Measurements from ENCODE around the gene TMEM201.

TMEM201 gene

DNA sequence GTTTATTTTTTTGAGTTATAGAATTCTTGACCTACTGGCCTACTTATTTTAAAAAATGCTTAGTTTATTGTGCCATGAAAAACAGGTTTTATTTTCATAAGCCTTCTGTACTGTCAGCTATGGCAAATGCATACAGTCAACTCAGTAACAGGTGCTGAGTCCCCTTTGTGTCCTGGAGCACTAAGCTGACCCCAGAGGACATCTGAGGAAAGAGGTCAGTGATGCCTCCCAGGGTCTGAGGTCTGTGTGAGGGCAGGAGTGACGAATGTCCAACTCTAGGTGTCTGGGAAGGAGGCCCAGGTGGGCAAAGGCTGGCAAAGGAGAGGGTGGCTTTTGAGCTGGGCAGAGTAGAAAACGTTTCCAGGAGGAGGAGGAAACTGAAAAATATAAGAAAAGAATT is 7.8 kb upstream of the TMEM201 start:
- TF ChIP-seq, protein P1, sequence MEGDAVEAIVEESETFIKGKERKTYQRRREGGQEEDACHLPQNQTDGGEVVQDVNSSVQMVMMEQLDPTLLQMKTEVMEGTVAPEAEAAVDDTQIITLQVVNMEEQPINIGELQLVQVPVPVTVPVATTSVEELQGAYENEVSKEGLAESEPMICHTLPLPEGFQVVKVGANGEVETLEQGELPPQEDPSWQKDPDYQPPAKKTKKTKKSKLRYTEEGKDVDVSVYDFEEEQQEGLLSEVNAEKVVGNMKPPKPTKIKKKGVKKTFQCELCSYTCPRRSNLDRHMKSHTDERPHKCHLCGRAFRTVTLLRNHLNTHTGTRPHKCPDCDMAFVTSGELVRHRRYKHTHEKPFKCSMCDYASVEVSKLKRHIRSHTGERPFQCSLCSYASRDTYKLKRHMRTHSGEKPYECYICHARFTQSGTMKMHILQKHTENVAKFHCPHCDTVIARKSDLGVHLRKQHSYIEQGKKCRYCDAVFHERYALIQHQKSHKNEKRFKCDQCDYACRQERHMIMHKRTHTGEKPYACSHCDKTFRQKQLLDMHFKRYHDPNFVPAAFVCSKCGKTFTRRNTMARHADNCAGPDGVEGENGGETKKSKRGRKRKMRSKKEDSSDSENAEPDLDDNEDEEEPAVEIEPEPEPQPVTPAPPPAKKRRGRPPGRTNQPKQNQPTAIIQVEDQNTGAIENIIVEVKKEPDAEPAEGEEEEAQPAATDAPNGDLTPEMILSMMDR (IDR thresholded peaks at IDR 0.05; ENCODE audit: borderline replicate concordance, insufficient read depth, low read depth, low read length): no peak
- no peak overlapping the region for H3K4me3 ChIP-seq (ENCODE audit: low read depth, low read length)

DNA sequence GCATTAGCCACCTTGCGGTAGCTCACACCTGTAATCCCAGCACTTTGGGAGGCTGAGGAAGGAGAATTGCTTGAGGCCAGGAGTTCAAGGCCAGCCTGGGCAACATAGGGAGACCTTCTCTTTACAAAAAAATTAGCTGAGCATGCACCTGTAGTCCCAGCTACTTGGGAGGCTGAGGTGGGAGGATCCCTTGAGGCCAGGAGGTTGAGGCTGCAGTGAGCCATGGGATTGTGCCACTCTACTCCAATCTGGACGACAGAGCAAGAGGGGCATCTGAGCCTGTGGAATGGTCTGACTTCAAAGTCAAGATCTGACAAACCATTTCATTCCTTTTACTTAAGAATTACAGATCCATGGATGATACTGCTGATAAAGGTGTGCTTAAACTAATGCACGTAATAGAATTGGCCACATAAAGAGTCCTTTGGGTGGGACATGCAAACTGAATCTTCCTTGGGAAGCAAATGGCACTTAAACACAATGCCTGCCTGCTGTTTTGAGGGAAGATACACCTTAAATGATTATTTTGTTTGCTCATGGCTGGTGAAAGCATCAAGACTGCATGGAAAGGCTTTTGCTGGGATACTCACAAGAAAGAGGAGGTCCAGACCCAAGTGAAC is 2.5 kb upstream of the TMEM201 start:
- H3K4me3 ChIP-seq (ENCODE audit: low read depth, low read length): no peak overlapping the region
- TF ChIP-seq, protein P1 (IDR thresholded peaks at IDR 0.05; ENCODE audit: borderline replicate concordance, insufficient read depth, low read depth, low read length): no peak

DNA sequence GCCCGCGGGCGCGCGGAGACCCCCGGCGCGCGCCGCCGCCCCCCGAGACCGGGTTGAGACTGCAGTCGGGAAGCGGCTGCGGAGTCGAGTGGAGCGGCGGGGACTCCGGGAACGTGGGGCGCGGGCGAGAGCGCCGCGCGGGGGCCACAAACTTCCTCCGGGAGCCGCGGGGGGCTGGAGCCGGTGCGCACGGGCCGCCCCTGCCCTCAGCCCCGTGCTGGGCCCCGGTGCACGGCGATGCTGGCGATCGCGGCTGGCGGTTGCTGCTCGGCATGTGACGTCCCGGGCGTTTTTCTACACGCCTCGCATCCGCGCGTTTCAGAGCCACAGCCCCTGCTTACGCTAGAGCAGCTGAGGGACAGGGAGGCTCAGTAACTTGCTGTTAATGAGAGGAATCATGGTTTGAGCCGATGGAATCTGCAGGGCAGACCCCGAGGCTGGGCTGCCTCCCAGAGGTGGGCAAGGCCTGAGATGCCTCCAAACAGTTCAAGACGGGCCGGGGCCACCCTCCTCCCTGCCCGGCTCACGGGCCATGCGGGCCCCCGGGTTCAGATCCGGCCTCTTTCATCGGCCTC is 520 bp downstream of the TMEM201 start:
- TF ChIP-seq, protein P1 (IDR thresholded peaks at IDR 0.05; ENCODE audit: borderline replicate concordance, insufficient read depth, low read depth, low read length): no peak
- peak overlapping the region; percentile 80 for H3K4me3 ChIP-seq (ENCODE audit: low read depth, low read length)

DNA sequence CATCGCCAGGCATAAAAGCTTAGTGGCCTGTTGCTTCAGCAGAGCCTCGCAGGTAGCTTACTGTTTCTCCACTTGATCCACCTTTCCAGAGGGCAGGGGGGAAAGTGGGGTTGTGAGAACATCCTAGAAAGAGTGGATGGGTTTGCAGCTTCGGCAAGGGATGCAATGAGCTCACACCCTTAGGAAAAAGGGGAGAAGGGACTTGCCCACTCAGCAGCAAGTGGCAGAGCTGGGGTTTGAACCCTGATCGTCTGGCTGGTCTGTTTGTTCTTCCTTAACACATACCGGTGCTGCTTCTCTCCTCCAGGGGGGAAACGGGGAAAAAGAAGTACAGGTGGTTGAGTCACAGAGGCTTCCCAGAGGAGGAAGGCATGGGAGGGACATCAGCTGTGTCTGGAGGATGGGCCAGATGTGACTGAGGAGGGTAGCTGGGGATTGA is 1.0 kb downstream of the TMEM201 start:
- TF ChIP-seq, protein P1 (IDR thresholded peaks at IDR 0.05; ENCODE audit: borderline replicate concordance, insufficient read depth, low read depth, low read length): no peak
- H3K4me3 ChIP-seq (ENCODE audit: low read depth, low read length): peak overlapping the region; percentile 80

DNA sequence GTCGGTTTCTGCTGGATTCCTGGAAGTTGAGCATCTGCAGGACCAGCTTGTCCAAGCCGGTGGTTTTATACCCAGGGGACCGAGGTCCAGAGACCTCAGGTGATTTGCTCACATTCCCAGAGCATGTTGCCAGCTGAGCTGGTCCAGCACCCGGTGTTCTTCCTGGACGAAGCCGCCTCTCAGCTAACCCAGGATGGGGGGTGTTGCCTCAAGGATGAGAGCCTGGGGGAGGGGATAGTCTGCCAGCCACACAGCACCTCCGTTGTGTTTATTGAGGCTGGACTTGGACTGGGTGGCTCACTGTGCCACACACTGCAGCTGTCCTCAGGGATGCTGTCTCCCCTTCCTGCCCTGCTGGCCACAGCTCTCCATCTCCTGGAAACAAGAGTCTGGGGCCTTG is 1.5 kb downstream of the TMEM201 start:
- H3K4me3 ChIP-seq (ENCODE audit: low read depth, low read length): peak overlapping the region; percentile 80
- TF ChIP-seq, protein P1 (IDR thresholded peaks at IDR 0.05; ENCODE audit: borderline replicate concordance, insufficient read depth, low read depth, low read length): no peak

DNA sequence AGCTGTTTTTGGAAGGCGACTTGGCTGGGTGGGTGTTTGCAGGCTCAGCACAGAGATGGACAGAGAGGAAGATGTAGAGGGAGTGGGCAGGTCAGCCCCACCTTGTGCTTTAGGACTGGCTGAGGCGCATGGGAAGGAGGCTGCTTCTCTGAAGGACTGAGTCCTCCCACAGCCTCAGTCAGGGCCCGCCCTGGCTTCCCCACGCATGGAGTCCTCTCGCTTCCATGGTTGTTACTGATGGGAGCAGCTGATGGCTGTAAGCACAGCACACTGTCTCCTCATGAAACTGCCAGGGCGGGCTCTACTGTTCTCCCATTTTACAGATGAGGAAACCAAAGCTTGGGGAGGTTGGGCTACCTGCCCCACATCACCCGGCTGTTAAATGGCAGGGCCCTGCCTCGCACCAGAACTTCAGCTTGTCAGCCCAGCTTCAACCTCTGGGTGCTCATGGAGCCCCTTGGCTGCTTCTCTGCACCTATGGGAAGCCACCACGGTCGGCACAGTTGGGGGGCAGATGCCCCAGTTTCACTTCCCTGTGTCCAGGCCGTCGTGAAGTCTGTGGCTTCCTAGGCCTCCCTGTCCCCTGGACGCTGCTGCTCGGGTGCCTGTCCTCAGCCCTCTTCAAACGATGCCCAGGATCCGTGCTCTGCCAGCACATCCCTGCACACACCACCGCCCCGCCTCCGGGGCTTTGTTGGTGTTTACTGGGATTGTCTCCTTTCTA is 2.4 kb downstream of the TMEM201 start:
- peak overlapping the region; percentile 39 for H3K4me3 ChIP-seq (ENCODE audit: low read depth, low read length)

More for the DNA sequence above, 2.4 kb downstream of the TMEM201 start:
- TF ChIP-seq, protein P1 (IDR thresholded peaks at IDR 0.05; ENCODE audit: borderline replicate concordance, insufficient read depth, low read depth, low read length): no peak

Data from GM12875 (cell line).